GM21528 (cell line): Measurements from ENCODE around the gene TNP1.

Experiments
- ATAC-seq: cut with Tn5 transposase; IDR thresholded peaks from one replicate; pipeline ENCODE4 v1.9.1; 2021; ENCODE audit warnings: mild to moderate bottlenecking, moderate library complexity; ENCODE audit not compliant: unreplicated experiment, low FRiP score

TNP1 gene

GRCh38 chr2:216849987-216850386 lies 9.9 kb downstream of the TNP1 start:
- ATAC-seq: no peak

GRCh38 chr2:216845426-216845825 lies 14.4 kb downstream of the TNP1 start:
- no peak for ATAC-seq

GRCh38 chr2:216842636-216843035 lies 17.2 kb downstream of the TNP1 start:
- no peak for ATAC-seq

- ATAC-seq: no peak
Measured at GRCh38 chr2:216839688-216840087, 20.2 kb downstream of the TNP1 start.

GRCh38 chr2:216838151-216838550 lies 21.7 kb downstream of the TNP1 start:
- no peak for ATAC-seq

- no peak for ATAC-seq
Measured at GRCh38 chr2:216837740-216838139, 22.1 kb downstream of the TNP1 start.

- no peak for ATAC-seq
Measured at GRCh38 chr2:216833061-216833460, 26.8 kb downstream of the TNP1 start.

GRCh38 chr2:216830346-216830745 lies 29.5 kb downstream of the TNP1 start:
- ATAC-seq: no peak

GRCh38 chr2:216829533-216829932 lies 30.3 kb downstream of the TNP1 start:
- ATAC-seq: no peak

GRCh38 chr2:216827073-216827720 lies 32.7 kb downstream of the TNP1 start:
- no peak for ATAC-seq

GRCh38 chr2:216822470-216822869 lies 37.4 kb downstream of the TNP1 start:
- no peak for ATAC-seq

GRCh38 chr2:216820709-216821108 lies 39.2 kb downstream of the TNP1 start:
- ATAC-seq: no peak

- ATAC-seq: no peak
Measured at GRCh38 chr2:216819766-216820165, 40.1 kb downstream of the TNP1 start.

- ATAC-seq: no peak
Measured at GRCh38 chr2:216819055-216819454, 40.8 kb downstream of the TNP1 start.

GRCh38 chr2:216810399-216811160 lies 49.3 kb downstream of the TNP1 start:
- no peak for ATAC-seq
